Ovary (tissue), 9 donors: ENCODE results near the gene WWOX. TPM values are rescaled to one million over a fixed set of nuclear protein-coding genes. Genes with fewer than 3 reads are reported as not detected.

Source experiments
- DNase-seq, 5 donors: peaks; one replicate each; pipeline ENCODE4 v3.0.0-alpha.2; 2019 to 2020
- H3K27ac ChIP-seq, 2 donors: fragments of 200-600 bp; one replicate each; pipeline versions ENCODE4 v1.5.1 to v1.8.0; 2019 to 2022
- H3K27me3 ChIP-seq: fragments of 200-600 bp; one replicate; pipeline ENCODE4 v1.8.0; 2022
- H3K36me3 ChIP-seq: fragments of 200-600 bp; sonication (generic); one replicate; pipeline ENCODE4 v1.5.1; 2019
- H3K4me1 ChIP-seq: one replicate; pipeline ENCODE4 v1.8.1; 2013; ENCODE audit warnings: mild to moderate bottlenecking, moderate library complexity; ENCODE audit not compliant: insufficient read depth
- H3K4me3 ChIP-seq: fragments of 200-600 bp; sonication (generic); one replicate; pipeline ENCODE4 v1.5.1; 2017
- H3K9me3 ChIP-seq, 2 donors: fragments of 200-600 bp in 1 of 2; sonication (generic) in 1 of 2; one replicate each; pipeline versions ENCODE4 v1.5.1 to v1.8.1; 2013 to 2019; ENCODE audit warnings: mild to moderate bottlenecking in 1 of 2, moderate library complexity in 1 of 2
- CTCF ChIP-seq, 3 donors: fragments of 450-650 bp in 2 of 3; fragments of 200-600 bp in 1 of 3; IDR thresholded peaks; one replicate each; pipeline versions ENCODE4 v1.5.1 to v1.8.0; 2016 to 2022; ENCODE audit warnings: antibody characterized with exemption in 3 of 3, mild to moderate bottlenecking in 1 of 3
- EP300 ChIP-seq: sonication (generic); formaldehyde crosslinking; IDR thresholded peaks from one replicate; pipeline ENCODE4 v1.6.1; 2017; ENCODE audit warnings: antibody characterized with exemption
- POLR2A ChIP-seq: fragments of 450-650 bp; IDR thresholded peaks from one replicate; pipeline ENCODE4 v1.6.1; 2017; ENCODE audit warnings: antibody characterized with exemption, mild to moderate bottlenecking, moderate library complexity
- WGBS, 3 donors: extraction: QIAGEN DNeasy Blood & Tissue Kit in 1 of 3; methylation state at CpG; one replicate each; pipeline versions ENCODE4 v1.1.5 to v1.1.7; 2013 to 2017; 5-methylcytosine and 5-hydroxymethylcytosine counted together
- intact Hi-C, 4 donors: fragments of 100-400 bp; cut with DNase I; formaldehyde crosslinking; loops; one replicate each; pipeline versions ENCODE4 v1.11.0 to v1.15.1; 2022 to 2023
- polyA plus RNA-seq, 2 donors: library from polyadenylated mRNA; stranded (reverse); fragments of 200-250 nt in 1 of 2; fragments of 350-450 nt in 1 of 2; fragmentation: Illumina TruSeq in 1 of 2; extraction: RNeasy Lipid Tissue Mini Kit (QIAGEN cat#74804) in 1 of 2; gene quantifications; one replicate each; pipeline ENCODE4 v1.2.3, GENCODE V29; 2013 to 2014
- total RNA-seq, 7 donors: library from RNA; depleted of rRNA in 2 of 7; stranded (reverse); fragments of >200 nt in 2 of 7; fragmentation: NEBNext Ultra II Directional in 3 of 7; extraction: Animal tissue kit (Norgen Biotek cat#: 25700) in 3 of 7; gene quantifications; one replicate each; pipeline versions ENCODE4 v1.1.0 to v1.2.4, GENCODE V29; 2016 to 2023
- donor health status: DM: no; HTN: no; CAD: no; lungs with moderate emphysema.
- donor health status: DM: no; HTN: no; CAD: no.
- donor health status: Bipolar disorder and iron deficiency.
- donor health status: DM: yes; HTN: yes; CAD: no.
- donor health status: DM: no; HTN: no; CAD: no.
- donor health status: DM: yes; HTN: yes; CAD: no.

Gene WWOX
- total and polyA plus RNA-seq, 9 donors, result 11.0 to 40.5 (median 25.2) TPM

- H3K27ac ChIP-seq, result no peak overlapping the region
- no peak for DNase-seq
- no peaks in the 10 kb centered on the region for H3K36me3 ChIP-seq
- 94 to 100% (median 95%) methylated on average over 3 of the region's 3 CpGs for WGBS, 3 donors
- no peaks in the 10 kb centered on the region for H3K9me3 ChIP-seq
- no peaks in the 10 kb centered on the region for H3K27me3 ChIP-seq
- H3K4me1 ChIP-seq, result peaks cover under 1% of the 10 kb centered on the region
- no peak overlapping the region for H3K4me3 ChIP-seq
- no peak for TF ChIP-seq CTCF (IDR thresholded peaks at IDR 0.05)
- no peak for TF ChIP-seq POLR2A
- TF ChIP-seq EP300, result no peak
- intact Hi-C loops, result no loop called here
Measured at GRCh38 chr16:78284957-78285434, 185.5 kb downstream of the WWOX start.

- no peak for TF ChIP-seq EP300
- TF ChIP-seq CTCF (IDR thresholded peaks at IDR 0.05), result no peak
- TF ChIP-seq POLR2A, result no peak
- Histone ChIP-seq H3K4me1 (peaks cover 1% of the 10 kb centered on the region), H3K27ac (no peak overlapping the region), H3K27me3 (no peaks in the 10 kb centered on the region), H3K4me3 (no peak overlapping the region), H3K9me3 (no peaks in the 10 kb centered on the region), H3K36me3 (no peaks in the 10 kb centered on the region)
- 81 to 91% (median 87%) methylated on average over 6 of the region's 6 CpGs for WGBS, 3 donors
- no peak for DNase-seq
- intact Hi-C loops, result no loop called here
Measured at GRCh38 chr16:78285437-78285922, 186.0 kb downstream of the WWOX start.

- intact Hi-C loops, result no loop called here
- no peak overlapping the region for H3K27ac ChIP-seq
- peaks cover 1% of the 10 kb centered on the region for H3K4me1 ChIP-seq
- no peaks in the 10 kb centered on the region for H3K27me3 ChIP-seq
- H3K9me3 ChIP-seq, result no peaks in the 10 kb centered on the region
- TF ChIP-seq CTCF (IDR thresholded peaks at IDR 0.05), result no peak
- H3K4me3 ChIP-seq, result no peak overlapping the region
- H3K36me3 ChIP-seq, result no peaks in the 10 kb centered on the region
- no peak for DNase-seq
- WGBS, 3 donors, result 97 to 98% (median 97%) methylated on average over 4 of the region's 4 CpGs
Measured at GRCh38 chr16:78286065-78286464, 186.6 kb downstream of the WWOX start.

- no peak for TF ChIP-seq CTCF (IDR thresholded peaks at IDR 0.05)
- no peak overlapping the region for H3K4me3 ChIP-seq
- no peaks in the 10 kb centered on the region for H3K27me3 ChIP-seq
- no peak for DNase-seq
- no peak overlapping the region for H3K27ac ChIP-seq
- WGBS, 3 donors, result 92 to 94% (median 93%) methylated on average over 9 of the region's 9 CpGs
- peaks cover 3% of the 10 kb centered on the region for H3K4me1 ChIP-seq
- intact Hi-C loops, result no loop called here
- H3K36me3 ChIP-seq, result no peaks in the 10 kb centered on the region
- H3K9me3 ChIP-seq, result no peaks in the 10 kb centered on the region
Measured at GRCh38 chr16:78288888-78289287, 189.4 kb downstream of the WWOX start.

GRCh38 chr16:78289373-78289772, 189.9 kb downstream of the WWOX start:
- H3K4me1 ChIP-seq, result peaks cover 3% of the 10 kb centered on the region
- H3K27me3 ChIP-seq, result no peaks in the 10 kb centered on the region
- TF ChIP-seq POLR2A (no peak), CTCF (IDR thresholded peaks at IDR 0.05) (no peak), EP300 (no peak)
- WGBS, 3 donors, result 74 to 92% (median 87%) methylated on average over 3 of the region's 3 CpGs
- H3K9me3 ChIP-seq, result no peaks in the 10 kb centered on the region
- H3K4me3 ChIP-seq, result no peak overlapping the region
- intact Hi-C loops, result no loop called here
- H3K27ac ChIP-seq, result no peak overlapping the region
- no peak for DNase-seq
- H3K36me3 ChIP-seq, result no peaks in the 10 kb centered on the region
